Esophagus squamous epithelium (tissue), 5 donors: ENCODE results near the gene SMAD5. TPM values are rescaled to one million over a fixed set of nuclear protein-coding genes. Genes with fewer than 3 reads are reported as not detected.
A peak's percentile ranks its signal among the peaks of the same experiment; 100 is the strongest.

ENCODE experiments used
- DNase-seq: peaks from one replicate; lab custom pipeline; 2025; lab: John Stamatoyannopoulos, UW
- H3K27ac ChIP-seq, 4 donors: fragments of 200-600 bp; sonication (generic); one replicate each; pipeline ENCODE4 v1.5.1; 2016 to 2019; ENCODE audit warnings: mild to moderate bottlenecking in 1 of 4
- H3K27me3 ChIP-seq, 4 donors: fragments of 200-600 bp; sonication (generic); 1 replicate in 3 of 4; 2 replicates in 1 of 4; pipeline versions ENCODE4 v1.5.1 to v1.6.0; 2017 to 2021; ENCODE audit warnings: antibody characterized with exemption in 1 of 4
- H3K36me3 ChIP-seq, 3 donors: fragments of 200-600 bp; sonication (generic); one replicate each; pipeline ENCODE4 v1.5.1; 2016 to 2019
- H3K4me1 ChIP-seq, 3 donors: fragments of 200-600 bp; sonication (generic); one replicate each; pipeline ENCODE4 v1.5.1; 2017 to 2019
- H3K4me3 ChIP-seq, 4 donors: fragments of 200-600 bp; sonication (generic); 1 replicate in 3 of 4; 2 replicates in 1 of 4; pipeline ENCODE4 v1.5.1; 2016 to 2019; ENCODE audit warnings: mild to moderate bottlenecking in 2 of 4, moderate library complexity in 1 of 4
- H3K9me3 ChIP-seq, 3 donors: fragments of 200-600 bp; sonication (generic); one replicate each; pipeline ENCODE4 v1.5.1; 2016 to 2019
- POLR2A ChIP-seq, 4 donors: fragments of 450-650 bp; IDR thresholded peaks; one replicate each; pipeline ENCODE4 v1.6.1; 2017; ENCODE audit warnings: antibody characterized with exemption in 4 of 4, mild to moderate bottlenecking in 4 of 4, moderate library complexity in 3 of 4
- WGBS, 2 donors: methylation state at CpG; one replicate each; pipeline ENCODE4 v1.1.5; 2018; 5-methylcytosine and 5-hydroxymethylcytosine counted together
- intact Hi-C: fragments of 100-400 bp; cut with DNase I; formaldehyde crosslinking; loops from one replicate; pipeline ENCODE4 v1.15.0; 2022
- total RNA-seq, 4 donors: library from RNA; depleted of rRNA; stranded (reverse); fragments of >200 nt; gene quantifications; one replicate each; pipeline ENCODE4 v1.1.0, GENCODE V29; 2016
- TF ChIP-seq, protein P1 (sequence below), 6 experiments: fragments of 450-650 bp in 4 of 6; fragments of 200-600 bp in 2 of 6; sonication (generic) in 2 of 6; IDR thresholded peaks; one replicate each; pipeline ENCODE4 v1.5.1; 2016 to 2019; ENCODE audit warnings: antibody characterized with exemption in 6 of 6, mild to moderate bottlenecking in 4 of 6, moderate library complexity in 4 of 6
- donor health status: DM: yes; HTN: yes; CAD: no.

Gene SMAD5
- total RNA-seq, 4 donors from 2014 or later: 32.0 to 49.6 (median 38.1) TPM

DNA sequence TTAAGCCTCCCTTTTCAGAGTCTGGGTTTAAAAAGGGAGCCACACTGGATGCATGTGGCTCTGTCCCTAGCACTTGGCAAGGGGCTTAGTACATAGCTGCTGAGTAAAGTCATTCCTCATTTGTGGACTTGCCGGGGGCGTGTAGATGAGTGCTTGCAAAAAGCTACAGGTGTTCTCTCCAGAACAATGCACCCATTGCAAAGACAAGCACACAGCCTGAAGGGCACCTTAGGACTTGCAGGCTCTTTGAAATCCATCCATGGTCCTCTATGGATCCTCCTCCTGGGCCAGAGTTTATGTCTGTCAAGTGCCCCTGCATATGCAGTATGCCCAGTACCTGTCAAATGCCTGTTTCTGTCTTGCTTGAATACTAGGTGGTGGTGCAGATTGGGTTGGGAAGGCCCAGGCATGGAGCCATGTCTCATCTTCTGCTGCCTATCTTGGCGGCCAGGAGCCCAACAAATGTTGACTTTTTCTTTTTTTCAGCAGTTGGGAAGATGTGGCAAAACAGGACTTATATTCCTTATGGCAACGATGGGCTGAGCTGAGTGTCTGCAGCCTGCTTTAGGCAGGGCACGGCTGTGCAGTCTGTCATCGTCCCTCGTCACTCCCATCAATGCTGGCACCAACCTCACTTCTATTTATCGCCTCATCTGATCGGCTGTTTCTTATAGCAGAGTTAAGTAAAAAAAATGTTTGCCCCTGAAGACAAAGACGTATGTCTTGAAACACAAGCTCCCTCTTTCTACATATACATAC is 78.8 kb downstream of the SMAD5 start:
- Histone ChIP-seq H3K4me3 (no peak overlapping the region), H3K4me1 (no peaks in the 10 kb centered on the region), H3K36me3 (no peaks in the 10 kb centered on the region), H3K27me3 (peaks cover 0 to 73% (median 0%) of the 10 kb centered on the region in 4 donors), H3K9me3 (no peaks in the 10 kb centered on the region), H3K27ac (no peak overlapping the region)
- DNase-seq: no peak
- 71 to 74% methylated on average over 9 to 10 of the region's 10 CpGs for WGBS, 2 donors
- TF ChIP-seq, protein P1, sequence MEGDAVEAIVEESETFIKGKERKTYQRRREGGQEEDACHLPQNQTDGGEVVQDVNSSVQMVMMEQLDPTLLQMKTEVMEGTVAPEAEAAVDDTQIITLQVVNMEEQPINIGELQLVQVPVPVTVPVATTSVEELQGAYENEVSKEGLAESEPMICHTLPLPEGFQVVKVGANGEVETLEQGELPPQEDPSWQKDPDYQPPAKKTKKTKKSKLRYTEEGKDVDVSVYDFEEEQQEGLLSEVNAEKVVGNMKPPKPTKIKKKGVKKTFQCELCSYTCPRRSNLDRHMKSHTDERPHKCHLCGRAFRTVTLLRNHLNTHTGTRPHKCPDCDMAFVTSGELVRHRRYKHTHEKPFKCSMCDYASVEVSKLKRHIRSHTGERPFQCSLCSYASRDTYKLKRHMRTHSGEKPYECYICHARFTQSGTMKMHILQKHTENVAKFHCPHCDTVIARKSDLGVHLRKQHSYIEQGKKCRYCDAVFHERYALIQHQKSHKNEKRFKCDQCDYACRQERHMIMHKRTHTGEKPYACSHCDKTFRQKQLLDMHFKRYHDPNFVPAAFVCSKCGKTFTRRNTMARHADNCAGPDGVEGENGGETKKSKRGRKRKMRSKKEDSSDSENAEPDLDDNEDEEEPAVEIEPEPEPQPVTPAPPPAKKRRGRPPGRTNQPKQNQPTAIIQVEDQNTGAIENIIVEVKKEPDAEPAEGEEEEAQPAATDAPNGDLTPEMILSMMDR (IDR thresholded peaks at IDR 0.05): no peak
- no peak for TF ChIP-seq POLR2A (IDR thresholded peaks at IDR 0.05)
- intact Hi-C loops: loop anchor here (5.0 kb wide), 2 partner anchors 269 to 324 kb away; no protein-coding TSS in a partner anchor

DNA sequence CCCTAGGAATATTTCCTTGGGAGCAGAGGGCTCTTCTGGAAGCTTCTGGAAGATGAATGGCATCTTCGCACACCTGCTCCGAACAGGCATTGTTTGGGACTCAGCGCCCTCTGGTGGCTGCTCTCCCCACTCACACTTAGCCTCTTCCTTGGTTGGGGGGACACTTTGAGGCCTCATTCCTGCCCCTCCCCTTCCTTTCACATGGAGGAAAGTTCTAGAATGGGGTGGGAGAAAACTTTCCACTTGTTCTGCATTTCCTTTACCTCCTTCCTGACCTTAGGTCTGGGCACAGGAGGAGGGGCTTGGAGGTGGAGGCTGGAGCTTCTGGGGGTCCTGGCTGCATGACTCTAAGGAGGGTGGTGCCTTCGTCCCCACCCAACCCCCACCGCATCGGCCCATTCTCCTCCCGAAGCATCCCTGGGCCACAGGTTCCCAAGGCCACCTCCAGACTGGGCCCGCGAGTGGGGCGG is 79.6 kb downstream of the SMAD5 start:
- Histone ChIP-seq H3K27ac (no peak overlapping the region), H3K4me3 (no peak overlapping the region), H3K9me3 (no peaks in the 10 kb centered on the region), H3K27me3 (peaks cover 0 to 75% (median 0%) of the 10 kb centered on the region in 4 donors), H3K36me3 (no peaks in the 10 kb centered on the region), H3K4me1 (no peaks in the 10 kb centered on the region)
- intact Hi-C loops: loop anchor here (5.0 kb wide), 2 partner anchors 270 to 325 kb away; no protein-coding TSS in a partner anchor
- DNase-seq: no peak
- no peak for TF ChIP-seq POLR2A (IDR thresholded peaks at IDR 0.05)
- TF ChIP-seq, protein P1 (IDR thresholded peaks at IDR 0.05): peak; percentile 58 to 90 (median 82)
- WGBS, 2 donors: 43% methylated on average over 8 to 10 of the region's 10 CpGs

DNA sequence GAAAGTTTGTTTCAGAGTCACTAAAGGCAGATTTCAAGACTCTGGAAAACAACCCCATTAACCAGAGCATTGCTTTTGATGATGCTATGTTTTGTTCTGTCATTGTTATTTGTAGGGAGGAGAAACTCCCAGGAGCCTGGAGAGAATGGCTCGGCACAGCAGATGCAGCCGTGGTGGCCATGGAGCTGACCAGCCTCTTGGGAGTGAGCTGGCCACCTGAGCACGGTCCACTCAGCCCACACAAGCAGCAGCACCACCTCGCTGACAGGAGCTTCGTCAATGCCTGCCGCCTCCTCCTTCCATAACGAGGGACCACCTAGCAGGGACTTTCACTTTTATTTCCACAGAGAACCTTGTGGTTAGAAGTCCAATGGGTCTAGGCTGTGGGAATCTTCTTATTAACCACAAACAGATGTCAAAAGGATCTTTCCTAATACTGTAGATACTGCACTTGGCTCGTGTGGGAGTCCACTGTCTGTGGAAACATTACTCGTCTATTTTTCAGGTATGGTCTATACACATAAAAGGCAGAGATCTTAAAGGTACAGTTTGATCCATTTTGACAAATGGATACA is 81.4 kb downstream of the SMAD5 start:
- 53 to 55% methylated on average over 8 to 9 of the region's 9 CpGs for WGBS, 2 donors
- no peaks in the 10 kb centered on the region for H3K36me3 ChIP-seq
- no peak overlapping the region for H3K27ac ChIP-seq
- intact Hi-C loops: loop anchor here (5.0 kb wide), 2 partner anchors 272 to 327 kb away; no protein-coding TSS in a partner anchor
- no peak for DNase-seq
- TF ChIP-seq POLR2A (IDR thresholded peaks at IDR 0.05): no peak
- TF ChIP-seq, protein P1 (IDR thresholded peaks at IDR 0.05): no peak
- H3K4me1 ChIP-seq: no peaks in the 10 kb centered on the region
- H3K27me3 ChIP-seq: peaks cover 0 to 64% (median 0%) of the 10 kb centered on the region in 4 donors
- H3K9me3 ChIP-seq: no peaks in the 10 kb centered on the region
- no peak overlapping the region for H3K4me3 ChIP-seq

DNA sequence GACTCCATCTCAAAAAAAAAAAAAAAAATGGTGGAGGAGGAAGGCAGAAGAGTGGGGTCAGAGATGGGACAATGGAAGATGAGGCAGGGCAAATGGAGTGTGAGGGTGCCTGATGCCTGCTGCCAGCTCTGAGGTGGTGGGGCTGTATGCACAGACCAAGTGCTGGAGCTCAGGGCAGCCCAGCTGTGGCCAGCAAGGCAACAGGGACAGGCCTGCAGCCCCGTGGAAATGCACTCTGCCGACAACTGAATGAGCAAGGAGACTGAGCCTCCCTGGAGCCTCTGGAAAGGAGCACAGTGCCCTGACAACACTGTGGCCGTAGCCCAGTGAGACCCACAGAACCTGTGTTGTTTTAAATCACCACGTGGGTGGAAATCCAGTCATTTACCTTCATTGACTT is 83.2 kb downstream of the SMAD5 start:
- WGBS, 2 donors: 57 to 72% methylated on average over 4 of the region's 4 CpGs
- H3K4me1 ChIP-seq: no peaks in the 10 kb centered on the region
- intact Hi-C loops: no loop called here
- DNase-seq: no peak
- H3K27ac ChIP-seq: no peak overlapping the region
- peaks cover 0 to 52% (median 0%) of the 10 kb centered on the region in 4 donors for H3K27me3 ChIP-seq
- H3K9me3 ChIP-seq: peaks cover 0 to 6% (median 0%) of the 10 kb centered on the region in 3 donors
- no peak overlapping the region for H3K4me3 ChIP-seq
- TF ChIP-seq, protein P1 (IDR thresholded peaks at IDR 0.05): no peak
- no peak for TF ChIP-seq POLR2A (IDR thresholded peaks at IDR 0.05)
- H3K36me3 ChIP-seq: no peaks in the 10 kb centered on the region

DNA sequence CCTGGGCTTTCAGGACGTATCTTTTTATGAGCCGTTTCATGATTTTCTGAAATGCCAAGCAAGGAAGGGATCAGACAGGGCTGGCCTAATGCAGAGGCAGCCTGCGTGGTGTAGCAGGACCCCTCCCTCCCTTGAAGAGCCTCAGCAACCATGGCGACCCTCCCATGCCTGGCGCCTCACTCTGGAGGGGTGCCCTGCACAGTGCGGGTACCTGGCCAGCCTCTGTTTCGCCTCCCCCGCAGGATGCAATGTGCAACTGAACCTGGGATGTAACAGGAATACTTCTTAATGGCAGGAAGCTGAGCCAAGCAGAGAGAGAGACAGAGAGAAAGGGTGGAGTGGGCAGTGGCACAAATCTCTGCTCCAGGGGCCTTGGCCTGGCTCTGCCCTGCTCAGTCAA is 83.6 kb downstream of the SMAD5 start:
- DNase-seq: no peak

More for the DNA sequence above, 83.6 kb downstream of the SMAD5 start:
- no peak overlapping the region for H3K27ac ChIP-seq
- 74 to 91% methylated on average over 3 to 4 of the region's 8 CpGs for WGBS, 2 donors
- H3K9me3 ChIP-seq: peaks cover 0 to 8% (median 0%) of the 10 kb centered on the region in 3 donors
- intact Hi-C loops: no loop called here
- peaks cover 0 to 49% (median 0%) of the 10 kb centered on the region in 4 donors for H3K27me3 ChIP-seq
- no peaks in the 10 kb centered on the region for H3K4me1 ChIP-seq
- no peak for TF ChIP-seq POLR2A (IDR thresholded peaks at IDR 0.05)
- TF ChIP-seq, protein P1 (IDR thresholded peaks at IDR 0.05): no peak
- H3K4me3 ChIP-seq: no peak overlapping the region
- no peaks in the 10 kb centered on the region for H3K36me3 ChIP-seq
